ENCODE measurements around the gene PCSK7. TPM values are rescaled to one million over a fixed set of nuclear protein-coding genes. Genes with fewer than 3 reads are reported as not detected.

Gene PCSK7
- total and polyA plus RNA-seq, 2 of the 4 experiments (the other 2 are of a cell fraction) = 35.8 to 54.3 TPM

DNA sequence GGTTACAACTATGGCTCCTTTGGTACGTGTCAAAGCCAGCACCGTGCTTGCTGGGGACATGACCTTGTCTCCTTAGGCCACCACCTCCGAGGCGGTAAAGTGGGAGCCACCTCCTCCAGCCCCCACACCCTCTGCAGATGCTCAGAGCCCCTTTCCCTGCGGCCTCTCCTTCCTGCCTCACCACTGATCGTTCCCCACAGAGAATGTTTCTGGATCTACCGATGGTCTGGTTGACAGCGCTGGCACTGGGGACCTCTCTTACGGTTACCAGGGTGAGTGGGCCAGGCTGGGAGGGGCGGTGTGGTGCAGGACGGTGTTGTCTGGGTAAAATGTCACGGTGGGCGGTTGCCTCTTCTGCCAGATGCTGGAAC lies 44.5 kb downstream of the PCSK7 start:
- Histone ChIP-seq H2BK120ac (ENCODE audit: low read depth, low read length) (no peak overlapping the region), H3K9me3 (ENCODE audit: control insufficient read depth, insufficient read depth, low read length) (no peaks in the 10 kb centered on the region), H2AK5ac (ENCODE audit: low read depth, low read length) (no peak overlapping the region), H3K4me1 (ENCODE audit: control insufficient read depth, insufficient read depth, low read length) (no peaks in the 10 kb centered on the region), H3K9me1 (ENCODE audit: insufficient read depth, low read length) (0 out of 2 replicates have a peak, but pooled peaks cover 4% of the 10 kb centered on the region), H2AFZ (replicated peaks; ENCODE audit: low read length, poor library complexity) (no peak overlapping the region), H4K91ac (ENCODE audit: insufficient read depth, low read depth, low read length) (no peak overlapping the region), H2AK9ac (replicated peaks; ENCODE audit: low read depth, low read length, poor library complexity) (no peak overlapping the region), H3K27me3 (ENCODE audit: control insufficient read depth, insufficient read depth, low read length) (no peaks in the 10 kb centered on the region), H3K36me3 (ENCODE audit: control insufficient read depth, insufficient read depth, low read length) (peaks cover 65% of the 10 kb centered on the region), H3K79me1 (ENCODE audit: low read depth in 1 of 2, low read length in 2 of 2) (no peaks in the 10 kb centered on the region), H3K56ac (ENCODE audit: extremely low read depth, insufficient read depth, low read length) (no peak overlapping the region), H3K9ac (ENCODE audit: low read depth, low read length) (no peak overlapping the region), H3K4ac (ENCODE audit: low read depth, low read length) (no peak overlapping the region), H2BK5ac (ENCODE audit: low read depth, low read length, poor library complexity, severe bottlenecking) (no peak overlapping the region), H3K4me3 (ENCODE audit: insufficient read depth, low read depth, low read length) (no peak overlapping the region), H2BK15ac (ENCODE audit: low read depth, low read length) (no peak overlapping the region), H2BK20ac (ENCODE audit: low read depth, low read length) (no peak overlapping the region), H3K23ac (ENCODE audit: low read depth, low read length) (no peak overlapping the region), H3K14ac (replicated peaks; ENCODE audit: low read depth, low read length) (no peak overlapping the region), H3K18ac (ENCODE audit: low read depth, low read length) (no peak overlapping the region), H4K5ac (ENCODE audit: low read depth, low read length) (no peak overlapping the region), H3K4me2 (ENCODE audit: low read depth, low read length) (no peak overlapping the region), H4K20me1 (ENCODE audit: insufficient read depth, low read length) (no peaks in the 10 kb centered on the region), H4K8ac (ENCODE audit: low read depth in 2 of 2, low read length in 2 of 2) (no peak overlapping the region), H3K27ac (ENCODE audit: insufficient read depth, low read length) (no peak overlapping the region)
- dilution Hi-C loops (cut with HindIII; ENCODE audit: low sequenced_read_pairs, unreplicated experiment) = no loop called here
- POLR2A ChIA-PET (ENCODE audit: unreplicated experiment) = no interaction called here
- BruUV-seq (replicated peaks) = no TSS peak
- DNase-seq = no peak
- in situ Hi-C loops (cut with MboI; ENCODE audit: low sequenced_read_pairs) = no loop called here
- TF ChIP-seq CHD1 (IDR thresholded peaks at IDR 0.05; ENCODE audit: low read depth, low read length) (no peak), MAFK (IDR thresholded peaks at IDR 0.05; ENCODE audit: low read depth, low read length) (no peak), RCOR1 (IDR thresholded peaks at IDR 0.05; ENCODE audit: insufficient replicate concordance, low read length) (no peak), MAZ (IDR thresholded peaks at IDR 0.05; ENCODE audit: borderline replicate concordance, low read depth, low read length) (no peak), CEBPB (IDR thresholded peaks at IDR 0.05; ENCODE audit: low read depth, low read length) (no peak), SMC3 (IDR thresholded peaks at IDR 0.05; ENCODE audit: low read depth, low read length) (no peak), MXI1 (IDR thresholded peaks at IDR 0.05; ENCODE audit: borderline replicate concordance, low read depth, low read length) (no peak)
- TF ChIP-seq, protein P1, sequence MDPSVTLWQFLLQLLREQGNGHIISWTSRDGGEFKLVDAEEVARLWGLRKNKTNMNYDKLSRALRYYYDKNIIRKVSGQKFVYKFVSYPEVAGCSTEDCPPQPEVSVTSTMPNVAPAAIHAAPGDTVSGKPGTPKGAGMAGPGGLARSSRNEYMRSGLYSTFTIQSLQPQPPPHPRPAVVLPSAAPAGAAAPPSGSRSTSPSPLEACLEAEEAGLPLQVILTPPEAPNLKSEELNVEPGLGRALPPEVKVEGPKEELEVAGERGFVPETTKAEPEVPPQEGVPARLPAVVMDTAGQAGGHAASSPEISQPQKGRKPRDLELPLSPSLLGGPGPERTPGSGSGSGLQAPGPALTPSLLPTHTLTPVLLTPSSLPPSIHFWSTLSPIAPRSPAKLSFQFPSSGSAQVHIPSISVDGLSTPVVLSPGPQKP (IDR thresholded peaks at IDR 0.05; ENCODE audit: borderline replicate concordance, low read depth, low read length) = no peak
- TF ChIP-seq, protein P2, sequence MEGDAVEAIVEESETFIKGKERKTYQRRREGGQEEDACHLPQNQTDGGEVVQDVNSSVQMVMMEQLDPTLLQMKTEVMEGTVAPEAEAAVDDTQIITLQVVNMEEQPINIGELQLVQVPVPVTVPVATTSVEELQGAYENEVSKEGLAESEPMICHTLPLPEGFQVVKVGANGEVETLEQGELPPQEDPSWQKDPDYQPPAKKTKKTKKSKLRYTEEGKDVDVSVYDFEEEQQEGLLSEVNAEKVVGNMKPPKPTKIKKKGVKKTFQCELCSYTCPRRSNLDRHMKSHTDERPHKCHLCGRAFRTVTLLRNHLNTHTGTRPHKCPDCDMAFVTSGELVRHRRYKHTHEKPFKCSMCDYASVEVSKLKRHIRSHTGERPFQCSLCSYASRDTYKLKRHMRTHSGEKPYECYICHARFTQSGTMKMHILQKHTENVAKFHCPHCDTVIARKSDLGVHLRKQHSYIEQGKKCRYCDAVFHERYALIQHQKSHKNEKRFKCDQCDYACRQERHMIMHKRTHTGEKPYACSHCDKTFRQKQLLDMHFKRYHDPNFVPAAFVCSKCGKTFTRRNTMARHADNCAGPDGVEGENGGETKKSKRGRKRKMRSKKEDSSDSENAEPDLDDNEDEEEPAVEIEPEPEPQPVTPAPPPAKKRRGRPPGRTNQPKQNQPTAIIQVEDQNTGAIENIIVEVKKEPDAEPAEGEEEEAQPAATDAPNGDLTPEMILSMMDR (conservative IDR thresholded peaks at IDR 0.05; ENCODE audit: low read depth, low read length) = no peak
- CTCF ChIA-PET = no interaction called here
- intact Hi-C loops (cut with micrococcal nuclease) = no loop called here
- WGBS, 2 experiments (ENCODE audit: extremely low coverage in 2 of 2, insufficient read length in 1 of 2) = 91% methylated on average over 4 of the region's 13 CpGs; no CpG with 5 or more reads in 1 of the 2 experiments
- no peak for ATAC-seq (ENCODE audit: low read depth)
